GM18508 (cell line): ENCODE data around the gene KRTAP12-3.
"Not testable (repeated sequence)": the region's sequence is repeated elsewhere in the genome, so short reads cannot be mapped to it uniquely, and the experiment has no call there.

Experiments used
- ATAC-seq: cut with Tn5 transposase; IDR thresholded peaks from one replicate; pipeline ENCODE4 v1.9.1; 2021; ENCODE audit warnings: moderate number of reproducible peaks; ENCODE audit not compliant: insufficient read depth, unreplicated experiment

Gene KRTAP12-3

GRCh38 chr21:44626673-44627143, 31.0 kb upstream of the KRTAP12-3 start, which contains the start of gene KRTAP10-9:
TSS of gene KRTAP10-9 (plus strand) at chr21:44627093. CDS start at chr21:44627172, 79 bp downstream.
- ATAC-seq = no peak

GRCh38 chr21:44627181-44627822, 30.4 kb upstream of the KRTAP12-3 start:
- not testable (repeated sequence) for ATAC-seq

GRCh38 chr21:44627831-44628233, 29.9 kb upstream of the KRTAP12-3 start:
- ATAC-seq = not testable (repeated sequence)

GRCh38 chr21:44628707-44629391, 28.9 kb upstream of the KRTAP12-3 start:
- no peak for ATAC-seq

DNA sequence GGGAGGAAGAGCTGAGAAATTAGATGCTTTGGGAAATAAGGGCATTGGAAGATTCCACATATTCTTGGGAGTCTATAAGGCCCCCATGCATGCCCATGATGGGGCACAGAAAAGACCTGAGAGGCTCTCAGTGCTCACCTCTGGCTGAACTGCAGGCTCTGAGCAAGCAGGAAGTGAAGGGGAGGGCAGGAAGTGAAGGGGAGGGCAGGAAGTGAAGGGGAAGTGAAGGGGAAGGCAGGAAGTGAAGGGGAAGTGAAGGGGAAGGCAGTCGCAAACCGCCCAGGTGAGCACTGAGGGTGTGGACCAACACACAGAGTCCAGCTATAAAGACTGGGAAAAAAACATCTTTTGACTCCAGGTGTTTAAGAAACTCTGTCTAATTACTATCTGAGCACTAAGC, 27.3 kb upstream of the KRTAP12-3 start:
- ATAC-seq = no peak

GRCh38 chr21:44632067-44632466, 25.7 kb upstream of the KRTAP12-3 start:
- no peak for ATAC-seq

GRCh38 chr21:44636209-44637017, 21.3 kb upstream of the KRTAP12-3 start:
- no peak for ATAC-seq

- no peak for ATAC-seq
Measured at GRCh38 chr21:44637018-44637850, 20.5 kb upstream of the KRTAP12-3 start, which contains the start of gene KRTAP10-10. TSS of gene KRTAP10-10 (plus strand) at chr21:44637356. CDS start at chr21:44637418, 62 bp downstream.

- ATAC-seq = not testable (repeated sequence)
Measured at GRCh38 chr21:44637851-44638348, 19.8 kb upstream of the KRTAP12-3 start.

- not testable (repeated sequence) for ATAC-seq
Measured at GRCh38 chr21:44638506-44639330, 19.0 kb upstream of the KRTAP12-3 start.

- no peak for ATAC-seq
Measured at GRCh38 chr21:44639331-44639655, 18.4 kb upstream of the KRTAP12-3 start.

GRCh38 chr21:44640761-44641160, 17.0 kb upstream of the KRTAP12-3 start:
- ATAC-seq = no peak

DNA sequence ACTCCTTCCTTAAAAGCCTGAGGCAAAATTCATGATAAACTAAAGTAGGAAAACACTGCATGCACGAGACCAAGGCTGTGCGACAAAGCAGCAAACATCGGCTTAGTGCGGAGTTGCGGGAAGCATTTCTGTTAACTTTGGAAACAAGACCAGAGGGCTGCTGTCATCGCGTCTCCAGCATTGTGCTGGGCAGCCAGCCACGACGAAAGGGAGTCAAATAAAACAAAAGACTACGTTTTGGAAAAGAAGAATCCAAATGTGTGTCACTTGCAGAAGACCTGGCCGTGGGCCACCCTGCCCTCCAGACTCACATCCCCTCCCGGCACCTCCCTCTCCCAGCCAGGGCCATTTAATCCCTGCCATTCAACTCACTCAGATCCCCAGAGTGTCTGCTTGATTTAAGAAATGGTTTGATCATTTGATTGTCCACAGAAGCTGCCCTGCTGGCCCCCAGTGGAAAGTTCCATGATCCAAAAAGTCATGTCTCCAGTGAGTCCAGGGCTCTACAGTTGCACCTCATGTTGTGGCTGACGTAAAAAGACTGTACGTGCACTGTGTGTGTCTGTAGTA, 13.9 kb upstream of the KRTAP12-3 start:
- ATAC-seq = no peak

DNA sequence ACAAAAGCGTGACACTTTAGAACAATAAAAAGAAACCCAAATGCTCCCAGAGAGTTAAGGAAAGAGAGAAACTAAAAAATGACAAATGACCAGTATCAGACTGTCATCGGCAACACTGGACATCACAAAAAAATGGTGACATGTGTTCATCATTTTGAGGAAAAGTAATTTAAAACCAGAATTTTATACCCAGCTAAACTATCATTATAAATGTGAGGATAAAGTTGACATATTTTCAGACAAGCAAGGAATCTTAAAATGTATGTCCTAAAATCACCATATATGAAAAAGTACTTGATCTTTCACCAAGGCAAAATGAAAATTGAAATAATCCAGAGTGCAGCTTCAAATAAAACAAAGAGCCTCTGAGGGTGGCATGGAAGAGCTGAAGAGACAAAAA, 12.9 kb upstream of the KRTAP12-3 start:
- no peak for ATAC-seq

DNA sequence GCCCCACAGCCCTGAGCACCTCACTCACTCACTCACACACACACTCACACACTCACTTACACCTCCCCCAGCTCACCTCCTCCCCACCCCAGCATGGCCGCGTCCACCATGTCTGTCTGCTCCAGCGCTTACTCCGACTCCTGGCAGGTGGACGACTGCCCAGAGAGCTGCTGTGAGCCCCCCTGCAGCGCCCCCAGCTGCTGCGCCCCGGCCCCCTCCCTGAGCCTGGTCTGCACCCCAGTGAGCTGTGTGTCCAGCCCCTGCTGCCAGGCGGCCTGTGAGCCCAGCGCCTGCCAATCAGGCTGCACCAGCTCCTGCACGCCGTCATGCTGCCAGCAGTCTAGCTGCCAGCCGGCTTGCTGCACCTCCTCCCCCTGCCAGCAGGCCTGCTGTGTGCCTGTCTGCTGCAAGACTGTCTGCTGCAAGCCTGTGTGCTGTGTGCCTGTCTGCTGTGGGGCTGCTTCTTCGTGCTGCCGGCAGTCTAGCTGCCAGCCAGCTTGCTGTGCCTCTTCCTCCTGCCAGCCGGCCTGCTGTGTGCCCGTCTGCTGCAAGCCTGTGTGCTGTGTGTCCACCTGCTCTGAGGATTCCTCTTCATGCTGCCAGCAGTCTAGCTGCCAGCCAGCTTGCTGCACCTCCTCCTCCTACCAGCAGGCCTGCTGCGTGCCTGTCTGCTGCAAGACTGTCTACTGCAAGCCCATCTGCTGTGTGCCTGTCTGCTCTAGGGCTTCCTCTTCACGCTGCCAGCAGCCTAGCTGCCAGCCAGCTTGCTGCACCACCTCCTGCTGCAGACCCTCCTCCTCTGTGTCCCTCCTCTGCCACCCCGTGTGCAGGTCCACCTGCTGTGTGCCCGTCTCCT, 11.1 kb upstream of the KRTAP12-3 start, which contains the start of gene KRTAP10-11:
TSS of gene KRTAP10-11 (plus strand) at position 49 of the 856 bp plus-strand sequence. CDS start at position 94, 45 bp downstream.
- not testable (repeated sequence) for ATAC-seq

GRCh38 chr21:44647222-44647552, 10.5 kb upstream of the KRTAP12-3 start:
- ATAC-seq = no peak

- ATAC-seq = no peak
Measured at GRCh38 chr21:44648557-44649311, 9.0 kb upstream of the KRTAP12-3 start.
